ENCODE measurements around the gene CACNA1C.

CACNA1C gene

DNA sequence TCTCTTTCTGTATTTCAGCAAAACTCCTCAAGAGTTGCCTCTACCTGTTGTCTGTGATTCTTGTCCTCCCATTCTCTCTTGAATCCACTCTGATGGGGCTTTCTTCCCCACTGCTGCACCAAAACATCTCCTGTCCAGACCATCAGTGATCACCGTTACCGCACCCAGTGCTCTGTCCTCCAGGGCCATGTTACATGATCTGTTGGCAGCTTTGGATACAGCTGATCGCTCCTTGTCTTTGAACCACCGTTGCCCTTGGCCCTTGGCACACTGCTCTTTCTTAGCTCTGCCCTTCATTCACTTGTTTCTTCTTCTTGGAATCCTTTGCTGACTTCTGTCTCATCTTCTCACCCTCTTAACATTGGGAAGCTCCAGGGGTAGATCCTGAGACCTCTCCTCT lies 408.3 kb downstream of the CACNA1C start:
- no peak for DNase-seq (ENCODE audit: low read depth)
- no peak overlapping the region for H3K4me3 ChIP-seq (ENCODE audit: low read depth, low read length)

DNA sequence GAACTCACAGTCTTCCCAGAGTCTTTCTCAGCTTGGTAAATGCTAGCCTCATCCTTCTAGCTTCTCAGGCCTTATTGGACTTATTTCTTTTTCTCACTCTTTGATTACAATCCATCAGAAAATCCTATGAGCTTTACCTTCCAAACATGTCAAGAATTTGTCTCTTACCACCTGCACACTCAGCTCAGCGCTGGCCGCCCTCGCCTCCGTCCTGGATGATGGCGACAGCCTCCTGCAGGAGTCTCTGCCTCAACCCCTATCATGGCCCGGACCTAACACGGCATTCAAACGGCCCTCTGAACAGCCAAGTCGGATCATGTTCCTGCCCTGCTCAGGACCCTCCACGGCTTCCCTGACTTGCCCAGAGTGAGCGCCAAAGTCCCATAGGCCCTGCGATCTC lies 408.9 kb downstream of the CACNA1C start:
- H3K4me3 ChIP-seq (ENCODE audit: low read depth, low read length) = no peak overlapping the region
- DNase-seq (ENCODE audit: low read depth) = no peak

DNA sequence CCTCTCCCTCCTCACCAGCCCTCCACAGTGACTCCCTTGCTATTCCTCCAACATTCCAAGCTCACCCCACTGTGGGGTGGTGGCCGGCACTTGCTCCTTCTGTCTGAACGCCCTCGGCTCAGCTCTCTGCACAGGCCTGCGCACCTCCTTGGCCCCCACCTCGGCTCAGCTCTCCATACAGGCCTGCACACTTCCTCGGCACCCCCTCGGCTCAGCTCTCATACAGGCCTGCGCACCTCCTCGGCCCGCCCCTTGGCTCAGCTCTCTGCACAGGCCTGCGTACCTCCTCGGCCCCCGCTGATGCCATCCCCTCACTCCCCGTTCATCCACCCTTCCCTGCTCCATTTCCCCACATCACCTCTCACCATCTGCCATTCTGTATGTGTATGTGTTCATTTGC lies 409.3 kb downstream of the CACNA1C start:
- no peak overlapping the region for H3K4me3 ChIP-seq (ENCODE audit: low read depth, low read length)
- no peak for DNase-seq (ENCODE audit: low read depth)

DNA sequence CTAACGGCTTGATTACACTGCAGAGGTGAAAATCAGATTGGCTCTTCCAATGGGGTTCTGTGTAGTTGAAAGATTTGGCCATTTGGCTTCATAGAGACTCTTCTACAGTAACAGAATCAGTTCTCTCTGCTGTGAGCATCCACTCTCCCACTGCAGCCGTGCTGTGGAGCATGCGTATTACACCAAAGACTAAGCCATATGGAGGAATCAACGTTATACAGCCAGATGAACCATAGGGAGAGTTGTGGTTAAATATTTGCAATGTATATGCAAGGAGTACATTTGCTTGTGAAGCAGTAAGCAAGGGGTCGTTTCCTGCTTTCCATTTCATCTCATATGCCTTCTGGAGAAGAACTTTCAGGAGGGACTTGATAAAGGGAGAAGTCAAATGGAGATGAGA lies 410.9 kb downstream of the CACNA1C start:
- DNase-seq (ENCODE audit: low read depth) = no peak
- no peak overlapping the region for H3K4me3 ChIP-seq (ENCODE audit: low read depth, low read length)

DNA sequence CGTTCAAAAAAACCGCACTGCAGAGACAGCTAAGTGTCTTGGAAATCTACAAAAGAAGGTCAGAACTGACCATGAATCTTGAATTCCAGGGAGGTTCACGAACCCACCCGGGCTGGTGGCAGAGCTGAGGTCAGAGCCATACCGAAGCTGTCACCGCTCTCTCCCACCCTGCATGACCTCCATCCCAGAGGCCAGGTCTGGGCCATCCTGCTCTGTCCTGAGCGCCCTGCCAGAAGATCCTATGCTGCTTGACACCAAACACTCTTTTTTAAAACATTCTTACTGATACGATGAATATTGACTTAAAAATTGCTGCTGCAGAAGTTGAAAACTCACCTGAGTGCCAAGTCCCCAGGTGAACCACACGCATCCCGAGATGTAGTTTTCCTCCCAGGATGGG lies 412.9 kb downstream of the CACNA1C start:
- no peak overlapping the region for H3K4me3 ChIP-seq (ENCODE audit: low read depth, low read length)
- no peak for DNase-seq (ENCODE audit: low read depth)

DNA sequence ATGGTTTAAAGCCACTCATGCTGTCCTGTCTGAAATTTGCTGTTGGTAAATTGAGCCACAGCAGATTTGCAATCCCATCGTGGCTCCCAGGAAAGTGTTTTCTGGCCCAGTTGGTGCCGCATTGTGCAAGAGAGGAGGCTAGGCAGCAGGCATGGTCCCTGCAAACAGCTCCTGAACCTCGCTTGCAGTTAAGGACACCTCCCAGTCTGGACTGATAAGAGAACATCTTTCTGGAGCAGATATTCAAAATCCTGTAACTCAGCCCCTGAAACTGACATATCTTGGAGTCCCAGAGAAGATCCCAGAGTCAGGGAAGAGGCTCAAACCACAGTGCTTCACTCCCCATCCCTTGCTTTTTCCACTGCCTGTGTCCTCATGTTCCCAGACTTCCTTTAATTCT lies 413.4 kb downstream of the CACNA1C start:
- DNase-seq (ENCODE audit: low read depth) = no peak
- H3K4me3 ChIP-seq (ENCODE audit: low read depth, low read length) = no peak overlapping the region

DNA sequence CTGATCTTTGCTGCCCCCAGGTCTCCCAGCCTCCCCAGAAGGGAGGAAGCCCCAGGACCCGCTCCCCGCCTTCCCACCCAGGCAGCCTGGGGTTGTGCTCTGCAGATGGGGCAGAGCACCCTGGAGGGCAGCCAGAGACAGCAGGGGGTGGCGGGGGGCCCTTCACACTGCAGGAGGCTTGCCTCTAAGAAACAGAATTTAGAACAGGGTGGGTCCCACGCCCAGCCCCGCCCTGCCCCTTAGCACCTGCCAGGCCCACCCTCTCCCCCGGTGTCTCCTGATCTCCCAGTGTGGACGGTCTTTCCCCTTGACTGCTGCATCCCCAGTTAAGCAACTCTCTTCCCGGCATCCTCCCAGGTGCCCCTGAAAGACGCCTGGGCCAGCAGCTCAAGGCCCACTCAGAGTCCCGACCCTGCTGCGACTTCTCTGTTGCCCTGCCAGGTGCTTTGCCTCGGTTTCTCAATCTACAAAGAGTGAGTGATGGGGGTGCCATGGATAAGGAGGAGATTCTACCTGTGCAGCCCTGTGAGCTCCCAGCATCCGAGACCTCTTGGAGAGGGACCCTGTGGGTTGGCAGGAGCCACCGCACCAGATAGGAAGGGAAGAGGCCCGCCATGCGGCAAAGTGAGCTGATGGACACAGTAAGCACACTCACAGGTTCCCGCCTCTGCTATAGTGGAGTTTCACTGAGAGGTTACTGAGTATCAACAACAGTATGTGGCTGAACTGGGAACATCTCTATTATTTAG lies 414.8 kb downstream of the CACNA1C start:
- DNase-seq (ENCODE audit: low read depth) = no peak
- H3K4me3 ChIP-seq (ENCODE audit: low read depth, low read length) = no peak overlapping the region

DNA sequence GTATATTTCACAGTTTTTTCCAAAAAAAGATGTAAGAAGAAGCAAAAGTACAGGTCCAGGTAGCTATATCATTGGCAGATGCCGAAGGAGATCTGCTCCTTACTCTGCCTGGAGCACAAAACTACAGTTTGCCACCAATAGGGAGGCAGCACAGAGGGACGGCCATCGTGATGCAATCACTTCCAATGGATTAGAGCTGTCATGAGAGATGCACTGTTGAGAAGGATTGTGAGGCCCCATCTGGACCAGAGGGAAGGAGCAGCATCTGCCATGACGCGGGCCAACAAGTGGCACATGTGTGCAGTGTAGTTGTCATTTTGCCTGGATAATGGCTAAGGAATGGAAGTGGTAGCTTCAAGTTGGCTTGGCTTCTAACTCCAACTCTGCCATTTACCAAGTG lies 423.2 kb downstream of the CACNA1C start:
- no peak for DNase-seq (ENCODE audit: low read depth)
- H3K4me3 ChIP-seq (ENCODE audit: low read depth, low read length) = no peak overlapping the region

DNA sequence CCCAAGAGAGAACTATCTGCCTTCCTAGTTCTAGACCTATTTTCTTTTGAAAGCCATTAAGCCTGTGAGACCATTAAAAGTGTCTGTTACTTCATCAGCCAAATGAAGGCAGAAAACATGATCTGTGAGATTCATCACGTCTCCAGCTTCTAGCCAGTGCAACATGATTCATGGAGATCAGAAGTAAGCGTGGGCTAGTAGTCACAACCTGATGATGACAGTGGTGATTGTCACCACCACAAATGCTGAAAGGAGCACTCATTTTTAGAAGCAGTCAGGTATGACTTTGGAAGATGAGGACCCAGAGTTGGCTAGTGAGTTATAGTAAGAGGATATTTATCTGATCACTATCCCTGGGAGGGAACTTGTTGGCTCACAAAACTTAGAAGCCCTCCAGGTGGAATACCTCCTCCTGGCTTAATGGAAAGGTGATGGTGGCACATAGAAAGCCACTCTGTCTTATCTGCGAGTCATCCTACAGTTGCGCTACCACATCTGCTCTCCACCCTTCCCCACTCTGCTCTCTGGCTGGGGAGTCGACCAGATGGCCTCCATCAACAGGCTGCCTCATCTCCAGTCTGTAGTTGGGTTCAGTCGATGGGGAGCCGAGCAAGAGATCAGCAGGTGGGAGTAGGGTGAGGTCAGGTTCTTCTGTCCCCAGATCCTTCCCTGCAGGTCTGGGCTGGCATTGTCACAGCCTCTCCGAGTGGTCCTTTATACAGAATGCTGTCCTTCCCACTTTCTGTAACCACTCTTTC lies 424.4 kb downstream of the CACNA1C start:
- no peak overlapping the region for H3K4me3 ChIP-seq (ENCODE audit: low read depth, low read length)
- DNase-seq (ENCODE audit: low read depth) = no peak

DNA sequence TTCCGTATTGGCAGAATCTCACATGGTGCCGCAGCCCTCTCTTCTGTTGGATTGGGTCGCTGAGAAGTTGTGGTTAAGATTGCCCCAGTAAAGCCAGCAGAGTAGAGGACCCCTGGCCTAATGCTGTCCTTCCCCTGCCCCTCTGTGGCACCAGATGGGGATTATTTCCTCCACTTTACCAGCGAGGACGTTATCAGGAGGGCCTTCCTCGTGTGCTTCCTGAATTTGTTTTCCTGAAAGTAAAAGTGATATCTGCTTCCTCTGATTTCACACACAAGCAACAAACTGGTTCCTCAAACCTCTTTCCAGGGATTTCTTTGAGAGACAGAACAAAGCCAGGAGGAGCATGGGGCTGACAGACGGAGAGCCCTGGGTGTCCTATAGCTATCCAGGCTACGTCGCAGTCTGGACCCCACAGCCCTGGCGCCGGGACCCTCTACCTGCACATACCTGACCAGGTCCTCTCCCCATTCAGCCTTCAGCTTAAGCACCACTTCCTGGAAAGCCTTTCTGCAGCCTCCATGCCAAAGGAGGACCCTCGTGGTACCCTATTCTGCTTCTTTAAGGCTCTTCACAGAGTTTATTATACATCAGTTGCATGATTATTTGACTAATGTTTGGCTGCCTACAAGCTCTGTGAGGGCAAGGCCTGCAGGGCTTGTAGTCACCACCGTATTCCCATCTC lies 427.2 kb downstream of the CACNA1C start:
- no peak overlapping the region for H3K4me3 ChIP-seq (ENCODE audit: low read depth, low read length)
- no peak for DNase-seq (ENCODE audit: low read depth)

DNA sequence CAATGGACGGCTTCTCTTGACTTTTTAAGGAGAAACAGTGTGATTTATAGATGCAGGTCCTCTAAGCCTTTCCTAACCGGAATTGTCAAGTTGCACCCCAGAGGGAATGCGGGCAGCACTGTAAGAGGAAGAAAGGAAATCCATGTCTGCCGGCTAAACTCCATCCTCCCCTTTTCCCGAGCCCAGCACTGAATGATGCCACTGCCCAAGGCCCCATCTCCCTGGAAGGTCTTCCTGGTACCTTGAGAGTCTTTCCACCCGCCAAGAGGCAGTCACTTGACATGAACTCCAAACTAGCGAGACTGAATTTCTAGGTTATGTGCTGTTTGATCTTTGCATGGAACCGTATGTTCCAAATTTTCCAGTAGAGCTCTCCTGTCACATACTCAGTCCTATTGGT lies 428.6 kb downstream of the CACNA1C start:
- DNase-seq (ENCODE audit: low read depth) = no peak
- H3K4me3 ChIP-seq (ENCODE audit: low read depth, low read length) = no peak overlapping the region

DNA sequence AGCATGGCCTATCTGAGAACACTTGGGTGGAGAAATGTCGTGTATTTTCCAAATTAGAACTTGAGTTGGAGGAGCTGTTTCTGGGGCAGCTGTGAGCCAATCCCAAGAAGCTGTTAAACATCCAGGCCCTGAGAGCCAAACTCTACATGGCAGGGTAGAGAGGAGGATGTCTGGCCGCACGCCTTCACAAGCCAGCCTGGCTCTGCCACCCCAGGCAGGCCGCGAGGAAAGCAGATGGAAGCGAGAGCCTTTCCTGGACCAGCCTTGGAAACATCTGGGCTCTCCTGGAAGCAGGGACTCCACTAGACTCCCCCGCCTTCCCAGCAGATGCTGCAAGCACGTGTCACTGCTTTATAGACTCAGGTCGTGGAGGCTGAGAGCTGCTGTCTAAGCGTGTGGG lies 429.2 kb downstream of the CACNA1C start:
- no peak overlapping the region for H3K4me3 ChIP-seq (ENCODE audit: low read depth, low read length)
- no peak for DNase-seq (ENCODE audit: low read depth)

DNA sequence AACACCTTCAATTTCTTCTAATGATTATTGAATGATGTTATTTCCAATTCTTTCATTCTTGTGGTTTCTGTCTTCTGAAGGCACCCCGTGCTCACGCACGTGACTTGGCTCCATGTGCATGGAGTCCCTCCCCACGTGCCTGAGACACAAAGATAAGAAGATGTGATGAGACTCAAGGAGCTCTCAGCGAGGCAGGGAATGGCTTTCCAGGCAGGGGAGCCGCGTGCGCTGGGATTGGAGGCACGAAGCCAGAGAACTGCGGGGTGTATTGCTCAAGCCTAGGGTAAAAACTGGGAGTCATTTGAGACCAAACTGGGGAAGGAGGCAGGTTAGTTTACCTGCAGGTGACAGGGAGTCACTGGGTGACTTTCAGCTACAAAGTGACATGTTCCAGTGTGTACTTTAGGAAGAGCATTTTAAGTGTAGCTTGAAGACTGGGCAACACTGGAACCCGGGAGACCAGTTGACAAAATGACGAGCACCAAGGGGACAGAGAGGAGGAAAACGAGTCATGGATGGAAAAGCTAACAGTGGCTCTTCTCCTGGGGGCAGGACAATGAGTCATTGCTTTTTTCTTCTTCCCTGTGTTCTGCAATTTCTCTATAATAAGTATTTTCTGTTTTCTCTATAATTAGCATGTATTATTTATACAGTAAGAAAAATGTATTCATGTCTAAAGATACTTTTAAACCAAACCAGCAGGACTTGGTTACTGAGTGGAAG lies 430.3 kb downstream of the CACNA1C start:
- H3K4me3 ChIP-seq (ENCODE audit: low read depth, low read length) = no peak overlapping the region
- no peak for DNase-seq (ENCODE audit: low read depth)

DNA sequence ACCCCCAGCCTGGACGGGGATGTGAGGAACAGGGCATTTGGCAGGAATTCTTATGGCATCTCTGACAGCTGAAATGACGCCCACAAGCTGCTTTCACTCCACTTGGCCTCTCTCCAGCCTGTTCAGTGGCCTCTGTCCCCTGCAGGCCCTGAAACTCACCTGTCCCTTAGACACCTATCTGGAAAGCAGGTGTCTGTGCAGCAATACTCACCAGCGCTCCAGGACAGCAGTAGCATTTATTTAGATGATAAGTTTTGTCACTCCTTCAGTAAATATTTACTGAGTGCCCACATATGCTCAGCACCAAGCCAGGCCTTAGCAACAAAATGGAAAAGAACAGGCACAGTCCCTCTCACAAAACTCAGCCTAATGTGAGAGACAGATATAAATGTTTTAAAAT lies 430.9 kb downstream of the CACNA1C start:
- H3K4me3 ChIP-seq (ENCODE audit: low read depth, low read length) = no peak overlapping the region
- no peak for DNase-seq (ENCODE audit: low read depth)

DNA sequence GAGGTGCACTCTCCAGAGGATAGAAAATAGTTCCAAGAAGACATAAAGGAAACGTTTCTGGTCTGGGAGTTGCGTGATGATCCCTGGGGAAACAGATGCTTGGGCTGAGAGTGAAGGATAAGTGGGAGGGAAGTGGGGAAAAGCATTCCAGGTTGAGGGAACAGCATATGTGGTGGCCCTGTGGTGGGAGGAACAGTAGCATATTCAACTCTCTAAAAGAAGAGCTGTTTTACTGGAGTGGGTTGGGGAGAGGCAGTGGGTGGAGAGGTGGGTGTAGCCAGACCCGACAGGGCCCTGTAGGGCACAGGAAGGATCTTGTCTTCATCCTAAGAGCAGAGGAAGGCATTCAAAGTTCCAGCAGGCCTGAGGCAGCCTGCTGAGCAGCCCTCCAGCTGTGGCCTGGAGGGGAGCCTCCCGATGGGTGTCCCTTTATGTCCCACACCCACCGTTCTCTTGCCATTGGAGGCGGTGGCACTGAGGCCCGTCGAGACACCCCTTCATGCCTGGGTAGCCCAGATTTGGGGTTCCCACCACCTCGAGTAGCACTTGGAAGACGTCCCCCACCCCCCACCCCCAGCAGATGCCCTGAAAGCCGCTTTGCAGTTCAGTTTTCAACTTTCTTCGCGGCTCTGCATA lies 431.5 kb downstream of the CACNA1C start:
- no peak for DNase-seq (ENCODE audit: low read depth)

DNA sequence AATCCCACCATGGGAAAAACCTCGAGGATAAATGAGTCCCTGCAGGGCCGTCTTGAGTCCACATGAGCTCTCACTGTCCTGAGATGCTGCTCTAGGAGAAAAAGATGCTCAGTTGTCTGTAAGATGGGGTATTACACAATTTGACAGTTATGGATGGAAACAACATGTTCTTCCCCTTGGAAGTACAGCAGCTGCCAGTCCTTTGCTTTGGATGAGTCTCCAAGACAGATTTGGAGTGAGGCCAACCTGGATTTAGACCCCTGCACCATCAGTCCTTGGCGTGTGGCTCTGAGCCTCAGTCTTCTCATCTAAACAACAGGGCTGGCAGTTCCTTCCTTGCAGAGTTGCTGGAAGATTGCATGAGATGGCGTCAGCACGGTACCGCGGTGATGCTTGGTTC lies 432.9 kb downstream of the CACNA1C start:
- no peak overlapping the region for H3K4me3 ChIP-seq (ENCODE audit: low read depth, low read length)
- DNase-seq (ENCODE audit: low read depth) = no peak

More for the DNA sequence above, 431.5 kb downstream of the CACNA1C start:
- H3K4me3 ChIP-seq (ENCODE audit: low read depth, low read length) = no peak overlapping the region

DNA sequence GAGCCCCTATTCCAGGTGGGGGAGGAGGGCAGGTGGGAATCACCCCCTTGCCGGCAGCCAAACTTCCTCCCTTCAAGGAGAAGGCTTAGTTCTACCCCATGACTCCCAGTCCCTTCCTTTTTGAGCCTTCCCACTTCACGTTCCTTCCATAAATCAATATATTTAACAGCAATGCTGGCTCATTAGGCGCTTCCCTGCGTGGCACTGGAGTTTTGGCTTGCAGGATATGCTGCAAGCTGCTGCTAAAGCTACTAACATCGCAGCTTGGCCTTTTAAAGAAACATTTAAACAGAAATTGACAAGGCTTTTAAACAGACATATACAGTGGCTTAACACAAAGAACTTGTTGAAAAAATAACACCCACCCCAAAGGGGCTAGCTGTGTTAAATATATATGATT lies 434.0 kb downstream of the CACNA1C start:
- DNase-seq (ENCODE audit: low read depth) = no peak
- H3K4me3 ChIP-seq (ENCODE audit: low read depth, low read length) = no peak overlapping the region

DNA sequence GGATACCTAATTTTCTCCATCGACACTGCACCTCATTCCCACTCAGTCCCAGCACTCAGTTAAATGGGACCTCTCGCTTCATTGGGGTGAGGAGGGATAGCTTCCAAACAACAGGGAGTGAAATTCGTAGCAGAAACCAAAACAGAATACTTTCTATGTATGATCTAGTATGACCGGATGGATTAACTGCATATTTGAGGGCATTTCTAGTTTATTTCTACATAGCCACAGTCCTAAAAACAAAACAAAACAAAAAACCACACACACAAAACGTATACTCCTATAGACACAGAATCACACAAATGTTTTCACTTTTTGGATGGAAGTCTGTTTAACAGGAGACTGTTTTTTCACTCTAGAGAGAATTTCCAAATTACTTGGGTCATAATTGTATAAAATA lies 434.5 kb downstream of the CACNA1C start:
- DNase-seq (ENCODE audit: low read depth) = no peak
- H3K4me3 ChIP-seq (ENCODE audit: low read depth, low read length) = no peak overlapping the region

DNA sequence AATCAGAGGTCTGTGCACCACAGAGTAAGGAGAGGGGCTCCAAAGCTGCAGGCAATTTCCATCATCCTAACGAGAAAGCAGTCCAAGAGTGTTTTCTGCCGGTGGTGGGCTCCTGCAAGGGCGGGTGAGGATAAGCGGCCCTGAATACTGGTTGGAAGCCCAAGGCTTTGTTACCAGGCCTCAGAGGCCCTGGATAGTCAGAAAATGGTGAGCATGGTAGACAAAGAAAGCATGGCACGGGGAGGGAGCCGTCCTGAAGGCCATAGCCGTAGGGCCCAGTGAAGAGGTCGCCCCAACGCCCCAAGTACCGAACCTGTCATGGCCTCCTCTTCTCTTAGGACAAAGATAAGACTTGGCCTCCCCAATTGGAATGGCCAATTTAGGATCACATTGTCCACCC lies 435.3 kb downstream of the CACNA1C start:
- no peak overlapping the region for H3K4me3 ChIP-seq (ENCODE audit: low read depth, low read length)
- no peak for DNase-seq (ENCODE audit: low read depth)

DNA sequence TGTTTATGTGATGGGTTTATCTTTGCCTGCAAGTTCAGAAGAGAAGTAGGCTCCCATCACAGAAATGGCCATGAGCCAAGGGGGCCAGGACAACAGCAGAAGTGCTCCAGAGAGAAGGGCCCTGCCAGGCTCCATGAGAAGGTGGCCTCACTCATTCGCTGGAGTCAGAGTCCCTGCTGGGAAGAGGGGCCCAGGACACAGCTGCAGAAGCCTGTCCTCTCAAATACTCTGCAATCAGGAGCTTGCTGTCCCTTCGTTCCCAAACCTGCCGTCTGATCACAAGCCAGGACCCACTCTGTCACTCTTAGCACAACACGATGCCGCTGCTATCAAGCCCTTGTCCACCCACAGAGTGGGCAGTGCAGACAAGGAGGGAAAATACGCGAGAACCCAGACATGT lies 435.8 kb downstream of the CACNA1C start:
- no peak for DNase-seq (ENCODE audit: low read depth)
- H3K4me3 ChIP-seq (ENCODE audit: low read depth, low read length) = no peak overlapping the region

Measured in skeletal muscle cell (primary cell).